Thymus (tissue), 11 donors: ENCODE results near the gene HECTD1. TPM values are rescaled to one million over a fixed set of nuclear protein-coding genes. Genes with fewer than 3 reads are reported as not detected.

Experiments
- DNase-seq, 9 donors: peaks; one replicate each; pipeline ENCODE4 v3.0.0-alpha.2; 2013; ENCODE audit warnings: low spot score in 9 of 9, low read depth in 6 of 9, missing footprints in 1 of 9
- H3K27ac ChIP-seq, 2 donors: one replicate each; pipeline ENCODE4 v1.5.1; 2013; ENCODE audit warnings: control low read depth in 1 of 2, low read depth in 1 of 2, low read length in 1 of 2, mild to moderate bottlenecking in 1 of 2, moderate library complexity in 1 of 2
- H3K27me3 ChIP-seq, 2 donors: one replicate each; pipeline ENCODE4 v1.5.1; 2013; ENCODE audit warnings: low read length in 1 of 2; ENCODE audit not compliant: control insufficient read depth in 2 of 2, insufficient read depth in 1 of 2
- H3K36me3 ChIP-seq, 2 donors: one replicate each; pipeline ENCODE4 v1.5.1; 2013; ENCODE audit warnings: low read length in 1 of 2, mild to moderate bottlenecking in 1 of 2, moderate library complexity in 1 of 2; ENCODE audit not compliant: control insufficient read depth in 2 of 2, insufficient read depth in 2 of 2
- H3K4me1 ChIP-seq, 2 donors: one replicate each; pipeline ENCODE4 v1.5.1; 2013; ENCODE audit warnings: low read length in 2 of 2; ENCODE audit not compliant: control insufficient read depth in 2 of 2, insufficient read depth in 2 of 2
- H3K4me3 ChIP-seq, 2 donors: one replicate each; pipeline ENCODE4 v1.5.1; 2013; ENCODE audit warnings: low read length in 2 of 2, control low read depth in 1 of 2, mild to moderate bottlenecking in 1 of 2
- H3K9me3 ChIP-seq, 2 donors: one replicate each; pipeline ENCODE4 v1.5.1; 2013; ENCODE audit warnings: low read length in 1 of 2, mild to moderate bottlenecking in 1 of 2; ENCODE audit not compliant: control insufficient read depth in 2 of 2, insufficient read depth in 1 of 2
- WGBS: extraction: QIAGEN DNeasy Blood & Tissue Kit; methylation state at CpG from one replicate; pipeline ENCODE4 v1.1.7; 2013; 5-methylcytosine and 5-hydroxymethylcytosine counted together
- polyA plus RNA-seq: library from polyadenylated mRNA; stranded (reverse); fragments of 200-250 nt; gene quantifications from one replicate; pipeline ENCODE4 v1.2.3, GENCODE V29; 2013
- total RNA-seq: library from RNA; stranded (reverse); fragments of 120-200 nt; gene quantifications from one replicate; pipeline ENCODE4 v1.2.4, GENCODE V29; 2013
- donor health status: healthy.

HECTD1 gene
- total and polyA plus RNA-seq, 2 donors: 46.0 to 74.3 TPM

GRCh38 chr14:31212893-31213292, 5.3 kb upstream of the HECTD1 start:
- WGBS: 98% methylated on average over 2 of the region's 2 CpGs
- no peak for DNase-seq
- H3K27ac ChIP-seq: no peak overlapping the region
- H3K9me3 ChIP-seq: no peaks in the 10 kb centered on the region
- H3K36me3 ChIP-seq: no peaks in the 10 kb centered on the region
- no peaks in the 10 kb centered on the region for H3K27me3 ChIP-seq
- H3K4me3 ChIP-seq: no peak overlapping the region
- H3K4me1 ChIP-seq: peaks cover 6 to 12% of the 10 kb centered on the region in 2 donors

GRCh38 chr14:31209605-31210004, 2.0 kb upstream of the HECTD1 start:
- 99% methylated on average over 5 of the region's 5 CpGs for WGBS
- no peaks in the 10 kb centered on the region for H3K9me3 ChIP-seq
- H3K4me1 ChIP-seq: peaks cover 11 to 12% of the 10 kb centered on the region in 2 donors
- H3K27ac ChIP-seq: no peak overlapping the region
- no peaks in the 10 kb centered on the region for H3K36me3 ChIP-seq
- no peaks in the 10 kb centered on the region for H3K27me3 ChIP-seq
- DNase-seq: no peak
- no peak overlapping the region for H3K4me3 ChIP-seq

GRCh38 chr14:31208546-31209424, 1.2 kb upstream of the HECTD1 start:
- WGBS: 67% methylated on average over 16 of the region's 16 CpGs
- H3K4me3 ChIP-seq: peak overlapping the region; percentile 76 to 94
- no peaks in the 10 kb centered on the region for H3K27me3 ChIP-seq
- no peaks in the 10 kb centered on the region for H3K9me3 ChIP-seq
- H3K27ac ChIP-seq: peak overlapping the region; percentile 92 to 99
- peaks cover 11 to 12% of the 10 kb centered on the region in 2 donors for H3K4me1 ChIP-seq
- H3K36me3 ChIP-seq: no peaks in the 10 kb centered on the region
- no peak for DNase-seq

GRCh38 chr14:31207287-31207754, 272 bp downstream of the HECTD1 start:
- Histone ChIP-seq H3K36me3 (no peaks in the 10 kb centered on the region), H3K27me3 (no peaks in the 10 kb centered on the region), H3K27ac (peak overlapping the region; percentile 92 to 93), H3K4me3 (peak overlapping the region; percentile 82 to 94), H3K4me1 (peaks cover 11 to 12% of the 10 kb centered on the region in 2 donors), H3K9me3 (no peaks in the 10 kb centered on the region)
- under 1% methylated on average over 59 of the region's 59 CpGs for WGBS
- DNase-seq: peak in 2 of 9 donors; percentile 48 to 90

- Histone ChIP-seq H3K4me1 (peaks cover 11 to 12% of the 10 kb centered on the region in 2 donors), H3K27me3 (no peaks in the 10 kb centered on the region), H3K27ac (peak overlapping the region; percentile 92 to 93), H3K4me3 (peak overlapping the region; percentile 82 to 94), H3K9me3 (no peaks in the 10 kb centered on the region), H3K36me3 (no peaks in the 10 kb centered on the region)
- peak in 7 of 9 donors; percentile 6 to 74 (median 37) for DNase-seq
- under 1% methylated on average over 55 of the region's 55 CpGs for WGBS
These were observed 882 bp downstream of the HECTD1 start for GRCh38 chr14:31206536-31207286.

GRCh38 chr14:31205681-31206535, 1.7 kb downstream of the HECTD1 start:
- H3K4me1 ChIP-seq: peaks cover 11 to 12% of the 10 kb centered on the region in 2 donors
- H3K27me3 ChIP-seq: no peaks in the 10 kb centered on the region
- H3K36me3 ChIP-seq: no peaks in the 10 kb centered on the region
- H3K4me3 ChIP-seq: peak overlapping the region; percentile 82 to 94
- no peaks in the 10 kb centered on the region for H3K9me3 ChIP-seq
- peak in 6 of 9 donors; percentile 2 to 56 (median 20) for DNase-seq
- WGBS: 17% methylated on average over 9 of the region's 9 CpGs
- H3K27ac ChIP-seq: peak overlapping the region in 1 of 2 donors; percentile 93

- no peaks in the 10 kb centered on the region for H3K36me3 ChIP-seq
- WGBS: 80% methylated on average over 3 of the region's 3 CpGs
- H3K27ac ChIP-seq: no peak overlapping the region
- no peak overlapping the region for H3K4me3 ChIP-seq
- H3K27me3 ChIP-seq: no peaks in the 10 kb centered on the region
- peaks cover 11 to 12% of the 10 kb centered on the region in 2 donors for H3K4me1 ChIP-seq
- H3K9me3 ChIP-seq: no peaks in the 10 kb centered on the region
- no peak for DNase-seq
These were observed 2.7 kb downstream of the HECTD1 start for GRCh38 chr14:31204593-31205534.
